ENCODE measurements around the gene HSDL1. TPM values are rescaled to one million over a fixed set of nuclear protein-coding genes. Genes with fewer than 3 reads are reported as not detected.
A peak's percentile ranks its signal among the peaks of the same experiment; 100 is the strongest.

The HSDL1 gene
- total RNA-seq (2014; rRNA removed; shearing (Covaris generic)): 18.2 and 18.6 TPM in 2 replicates

DNA sequence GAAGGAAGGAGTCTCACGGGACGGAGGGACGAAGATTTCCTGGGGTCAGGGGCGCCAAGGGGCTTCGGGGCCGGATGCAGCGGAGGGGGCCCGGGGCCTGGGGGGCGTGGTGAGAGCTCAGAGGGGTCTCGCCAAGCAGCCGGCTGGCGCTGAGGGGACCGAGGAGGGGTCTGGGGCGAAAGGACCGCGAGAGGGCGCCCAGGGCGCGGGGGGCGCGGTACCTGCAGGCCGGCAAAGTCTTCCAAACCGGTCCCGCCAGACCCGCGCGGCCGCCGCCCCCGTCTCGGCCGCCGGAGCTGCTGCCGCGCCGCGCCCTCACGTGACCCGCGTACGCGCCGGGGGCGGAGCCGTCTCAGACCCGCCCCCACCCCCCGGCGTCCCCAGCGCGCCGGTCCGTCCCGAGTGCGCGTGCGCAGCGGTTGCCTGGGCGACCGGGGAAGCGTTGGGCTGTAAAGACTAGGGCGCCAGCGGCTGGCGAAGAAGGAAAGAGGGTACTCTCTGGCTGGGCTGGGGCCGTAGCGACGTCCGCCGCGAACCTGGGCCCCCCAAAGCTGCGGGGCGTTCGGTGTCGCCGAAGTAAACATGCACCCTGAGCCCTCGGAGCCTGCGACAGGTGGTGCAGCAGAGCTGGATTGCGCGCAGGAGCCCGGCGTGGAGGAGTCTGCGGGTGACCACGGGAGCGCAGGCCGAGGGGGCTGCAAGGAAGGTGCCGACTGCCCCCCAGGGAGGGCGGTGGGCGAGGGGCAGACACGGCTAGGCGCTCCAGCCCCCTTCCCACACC lies at the start of gene HSDL1, which contains the start of gene DNAAF1:
TSS of gene HSDL1 (minus strand) at position 319 of the 781 bp plus-strand sequence. CDS start 13,856 bp downstream, outside the sequence.
TSS of gene DNAAF1 (plus strand) at position 450 of the 781 bp plus-strand sequence. CDS start at position 583, 133 bp downstream.
- DNase-seq (ENCODE audit: low read depth): peak; percentile 76

DNA sequence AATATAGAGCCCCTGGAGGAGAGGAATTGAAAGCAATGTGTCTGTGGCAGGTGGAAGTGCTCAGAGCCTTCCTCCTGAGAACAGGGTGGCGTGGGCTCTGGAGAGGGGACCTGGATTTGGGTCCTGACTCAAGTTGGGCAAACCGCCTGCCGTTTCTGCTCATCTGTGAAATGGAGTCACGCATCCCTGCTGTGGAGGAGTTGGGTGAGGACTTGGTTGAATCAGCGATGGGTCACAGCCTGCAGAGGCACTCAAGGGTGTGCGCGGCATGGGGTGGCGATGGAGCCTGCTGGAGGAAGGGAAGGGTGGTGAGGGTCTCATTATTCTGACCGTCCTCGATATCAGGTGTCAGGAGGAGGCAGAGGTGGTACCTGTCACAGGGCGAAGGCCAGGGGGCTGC lies 49.0 kb upstream of the HSDL1 start:
- no peak for DNase-seq (ENCODE audit: low read depth)

DNA sequence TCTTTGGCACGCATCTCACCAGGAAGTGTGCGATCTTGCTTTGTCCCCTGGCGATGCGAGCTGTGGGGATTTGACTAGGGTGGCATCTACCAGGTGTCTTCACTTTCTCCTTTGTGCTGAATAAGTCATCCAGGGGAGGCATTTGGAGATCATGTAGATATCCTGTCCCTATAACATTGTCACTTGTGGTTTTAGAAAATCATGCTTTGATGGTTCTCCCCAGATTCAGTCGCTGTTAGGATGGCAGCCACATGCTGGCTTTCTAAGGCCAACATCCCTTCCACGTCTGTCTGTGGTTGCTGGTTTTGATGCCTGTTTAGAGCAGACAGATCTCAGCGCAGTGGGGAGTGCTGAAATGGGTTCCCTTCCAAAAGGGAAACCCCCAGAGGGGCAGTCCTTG lies 48.5 kb upstream of the HSDL1 start:
- DNase-seq (ENCODE audit: low read depth): no peak

DNA sequence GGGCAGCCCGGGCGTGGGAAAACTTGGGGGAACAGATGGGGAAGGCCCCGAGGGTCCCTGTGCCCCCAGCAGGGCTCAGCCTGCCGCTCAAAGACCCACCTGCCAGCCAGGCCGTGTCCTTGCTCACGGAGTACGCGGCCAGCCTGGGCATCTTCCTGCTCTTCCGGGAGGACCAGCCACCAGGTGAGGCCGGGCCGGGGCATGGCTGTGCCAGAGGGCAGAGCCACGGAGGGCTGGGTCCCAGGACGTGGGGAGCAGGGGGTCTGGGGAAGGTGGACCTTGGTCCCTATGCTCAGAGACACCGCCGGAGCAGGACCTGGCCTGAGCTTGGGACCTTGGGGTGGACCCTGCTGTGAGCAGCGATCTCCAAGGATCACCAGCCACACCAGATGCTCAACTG lies 46.5 kb upstream of the HSDL1 start:
- DNase-seq (ENCODE audit: low read depth): no peak

DNA sequence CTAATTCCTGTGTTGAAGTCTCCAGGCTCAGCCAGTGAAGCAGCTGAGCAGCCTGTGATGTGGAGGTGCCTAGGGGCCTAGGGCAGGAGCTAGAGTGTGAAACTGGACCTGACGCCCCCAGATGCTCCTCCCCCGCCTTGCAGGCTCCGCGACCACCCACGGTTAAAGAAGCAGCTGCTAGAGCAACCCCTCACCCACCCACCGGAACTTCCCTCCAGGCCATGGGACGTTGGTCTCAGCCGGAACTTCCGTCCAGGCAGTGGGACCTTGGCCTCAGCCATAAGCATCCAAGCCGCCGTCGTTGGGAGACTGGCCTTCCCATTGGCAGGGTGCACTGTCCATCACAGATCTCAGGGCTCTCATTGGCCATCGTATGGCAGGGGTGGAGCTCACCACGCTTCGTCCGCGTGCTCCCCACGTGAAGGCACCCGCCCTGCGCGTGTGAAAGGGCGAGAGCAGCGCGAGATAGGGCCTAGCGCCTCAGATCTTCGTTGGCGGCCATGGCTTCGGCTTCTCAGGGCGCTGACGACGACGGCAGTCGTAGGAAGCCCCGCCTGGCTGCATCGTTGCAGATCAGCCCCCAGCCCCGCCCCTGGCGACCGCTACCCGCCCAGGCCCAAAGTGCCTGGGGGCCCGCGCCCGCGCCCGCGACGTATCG lies 45.9 kb upstream of the HSDL1 start, which contains the start of gene ADAD2:
TSS of gene ADAD2 (plus strand) at position 427 of the 658 bp plus-strand sequence. CDS start at position 501, 74 bp downstream.
- DNase-seq (ENCODE audit: low read depth): peak; percentile 20

DNA sequence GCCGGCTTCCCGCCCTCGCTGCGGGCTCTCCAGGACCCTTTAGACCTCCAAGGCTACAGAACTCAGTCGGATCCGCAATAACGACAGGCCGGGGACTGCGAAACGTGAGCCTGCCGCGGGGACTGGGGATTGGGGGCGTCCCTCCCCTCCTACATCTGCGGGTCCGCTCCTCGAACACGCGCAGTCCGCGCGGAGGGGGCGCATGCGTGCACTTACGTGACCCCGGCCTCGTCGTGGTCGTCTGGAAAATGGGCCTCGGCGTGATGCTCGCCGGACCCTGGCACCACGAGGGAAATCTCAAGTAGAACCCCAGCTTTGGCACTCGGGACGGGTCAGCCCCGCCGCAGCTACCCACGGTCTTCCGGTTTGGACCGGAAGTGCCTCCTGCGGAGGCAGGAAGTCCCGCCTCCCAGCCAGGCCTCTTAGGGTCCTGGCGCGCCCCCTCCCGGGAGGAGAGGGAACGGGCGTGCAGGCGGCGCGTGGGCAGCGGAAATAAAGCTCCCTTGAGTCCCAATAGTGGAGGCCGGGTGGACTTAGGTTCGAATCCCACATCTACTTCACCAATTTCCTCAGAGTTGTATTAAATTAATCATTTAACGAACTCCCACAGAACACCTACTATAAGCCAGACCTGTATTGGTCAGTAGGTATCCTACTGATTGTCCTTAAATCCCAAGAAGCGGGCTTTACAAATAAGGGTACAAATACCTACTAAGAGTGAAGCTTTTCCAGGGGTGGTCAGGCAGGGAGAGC lies 41.9 kb upstream of the HSDL1 start, which contains the start of gene TAF1C:
TSS of gene TAF1C (minus strand) at position 373 of the 753 bp plus-strand sequence. CDS start 2,069 bp downstream, outside the sequence.
- DNase-seq (ENCODE audit: low read depth): peak; percentile 89

DNA sequence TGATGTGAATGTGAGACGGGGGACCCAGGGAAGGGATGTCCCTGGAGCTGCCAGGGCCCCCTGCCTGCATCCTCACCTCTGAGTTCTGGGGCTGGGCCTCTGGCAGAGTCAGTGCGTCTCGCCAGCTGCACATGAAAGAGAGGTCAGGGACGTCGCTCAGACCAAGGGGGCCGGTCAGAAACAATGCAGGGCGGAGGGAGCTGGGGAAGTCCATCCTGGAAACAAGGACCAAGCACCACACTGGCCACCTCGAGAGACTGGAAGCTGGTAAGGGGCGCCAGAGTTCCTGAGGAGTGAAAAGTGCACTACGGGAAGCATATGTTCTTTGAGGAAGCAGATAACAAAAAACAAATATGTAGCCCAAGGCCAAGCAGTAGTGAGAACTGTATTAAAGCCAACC lies 39.8 kb upstream of the HSDL1 start:
- DNase-seq (ENCODE audit: low read depth): no peak

DNA sequence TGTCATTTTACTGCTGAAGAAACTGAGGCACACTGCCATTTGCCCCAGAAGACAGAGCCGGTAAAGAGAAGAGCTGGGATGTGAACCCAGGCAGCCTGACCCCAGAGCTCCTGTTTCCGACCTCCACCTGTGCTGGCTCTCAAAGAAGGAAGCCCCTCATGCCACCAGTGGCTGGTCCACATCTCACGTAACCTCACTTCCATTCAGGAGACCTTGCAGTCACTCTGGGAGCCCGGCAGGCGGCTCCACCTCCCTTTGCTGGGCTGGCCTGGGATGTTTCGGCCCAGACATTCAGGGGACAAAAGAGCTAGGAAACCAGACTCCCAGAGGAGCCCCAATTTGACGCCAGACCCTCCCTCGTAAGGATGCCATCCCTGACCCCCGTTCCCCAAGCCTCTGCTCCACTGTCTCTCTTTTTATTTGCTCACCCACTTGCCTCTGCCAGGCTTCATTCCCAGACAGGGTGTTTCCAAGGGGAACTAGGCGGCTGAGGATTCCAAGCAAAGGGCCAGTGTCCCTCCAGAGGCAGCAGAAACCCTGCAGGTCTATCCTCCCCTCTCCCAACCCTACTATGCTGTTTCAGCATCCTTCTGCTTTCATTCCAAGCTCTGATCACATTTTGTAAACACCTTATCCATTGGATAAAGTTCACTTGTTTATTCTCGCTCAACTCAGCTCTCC lies 39.1 kb upstream of the HSDL1 start:
- DNase-seq (ENCODE audit: low read depth): no peak

DNA sequence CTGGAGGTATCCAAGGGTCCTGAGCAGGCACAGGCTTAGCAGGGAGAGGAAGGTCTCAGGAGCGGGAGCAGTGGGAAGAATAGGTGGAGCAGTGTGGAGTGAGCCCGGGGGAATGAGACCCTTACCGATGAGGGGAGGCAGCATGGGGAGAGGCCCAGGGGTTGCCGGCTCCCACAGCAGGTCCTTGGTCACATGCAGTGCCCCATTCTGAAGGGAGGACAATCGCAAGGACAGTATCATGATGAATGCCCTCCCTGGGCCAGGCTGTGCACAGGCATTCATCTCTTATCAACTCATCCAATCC lies 38.5 kb upstream of the HSDL1 start:
- no peak for DNase-seq (ENCODE audit: low read depth)

DNA sequence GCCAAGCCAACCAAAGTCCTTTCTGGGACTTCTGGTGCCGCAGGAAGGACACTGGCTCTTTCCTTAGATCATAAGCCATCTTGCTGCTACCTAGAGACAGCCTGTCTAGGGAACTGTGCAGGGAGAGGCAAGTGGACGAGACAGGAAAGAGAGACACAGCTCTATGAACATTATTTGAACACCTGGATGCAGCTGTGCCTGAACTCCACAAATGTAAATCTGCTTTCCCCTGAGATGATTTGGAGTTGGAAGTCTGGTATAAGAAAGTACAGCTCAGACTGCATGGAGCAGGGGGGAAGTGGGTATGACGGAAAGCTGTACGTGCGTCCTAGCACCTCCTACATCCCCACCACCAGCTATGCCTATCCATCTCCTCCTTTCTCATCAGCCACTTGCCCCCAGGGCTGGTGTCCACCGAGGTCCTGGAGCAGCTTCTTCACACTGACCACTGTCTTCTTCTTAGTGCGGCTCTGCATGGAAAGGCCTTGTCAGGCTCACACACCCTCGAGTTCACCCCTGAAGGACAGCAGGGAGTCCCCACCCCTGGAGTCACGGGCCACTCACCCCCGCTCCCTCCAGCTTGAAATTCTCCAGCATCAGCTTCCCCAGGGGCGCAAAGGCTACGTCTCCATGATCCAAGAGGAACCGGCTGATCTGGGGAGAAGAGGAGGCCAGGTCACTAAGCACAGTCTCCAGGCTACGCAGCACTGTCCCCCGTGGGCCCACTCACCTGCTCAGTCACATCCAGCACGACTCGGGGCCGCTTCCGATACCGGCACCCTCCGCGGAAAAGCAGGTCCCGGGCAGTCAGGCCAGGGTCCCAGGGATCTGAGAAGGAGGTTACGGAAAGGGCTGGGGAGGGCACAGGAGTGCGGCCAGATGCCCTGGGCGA lies 37.9 kb upstream of the HSDL1 start:
- DNase-seq (ENCODE audit: low read depth): no peak

DNA sequence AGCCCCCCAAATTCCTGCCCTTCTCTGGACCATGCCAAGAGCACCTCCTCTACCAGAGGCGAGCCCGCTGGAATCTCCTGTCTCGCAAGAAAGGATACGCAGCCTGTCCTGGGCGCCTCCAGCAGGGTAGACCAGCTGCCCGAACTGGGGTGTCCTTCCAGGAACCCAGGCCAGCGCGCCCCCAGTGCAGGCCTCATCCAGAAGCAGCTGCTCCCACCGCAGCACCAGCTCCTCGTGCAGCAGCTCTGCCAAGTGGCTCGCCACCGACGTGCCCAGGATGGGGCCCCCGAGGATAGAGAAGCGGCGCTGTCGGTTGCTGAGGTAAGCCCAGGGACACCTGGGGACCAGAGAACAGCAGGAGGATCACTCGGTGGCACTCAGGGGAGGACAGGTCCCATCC lies 37.1 kb upstream of the HSDL1 start:
- no peak for DNase-seq (ENCODE audit: low read depth)

DNA sequence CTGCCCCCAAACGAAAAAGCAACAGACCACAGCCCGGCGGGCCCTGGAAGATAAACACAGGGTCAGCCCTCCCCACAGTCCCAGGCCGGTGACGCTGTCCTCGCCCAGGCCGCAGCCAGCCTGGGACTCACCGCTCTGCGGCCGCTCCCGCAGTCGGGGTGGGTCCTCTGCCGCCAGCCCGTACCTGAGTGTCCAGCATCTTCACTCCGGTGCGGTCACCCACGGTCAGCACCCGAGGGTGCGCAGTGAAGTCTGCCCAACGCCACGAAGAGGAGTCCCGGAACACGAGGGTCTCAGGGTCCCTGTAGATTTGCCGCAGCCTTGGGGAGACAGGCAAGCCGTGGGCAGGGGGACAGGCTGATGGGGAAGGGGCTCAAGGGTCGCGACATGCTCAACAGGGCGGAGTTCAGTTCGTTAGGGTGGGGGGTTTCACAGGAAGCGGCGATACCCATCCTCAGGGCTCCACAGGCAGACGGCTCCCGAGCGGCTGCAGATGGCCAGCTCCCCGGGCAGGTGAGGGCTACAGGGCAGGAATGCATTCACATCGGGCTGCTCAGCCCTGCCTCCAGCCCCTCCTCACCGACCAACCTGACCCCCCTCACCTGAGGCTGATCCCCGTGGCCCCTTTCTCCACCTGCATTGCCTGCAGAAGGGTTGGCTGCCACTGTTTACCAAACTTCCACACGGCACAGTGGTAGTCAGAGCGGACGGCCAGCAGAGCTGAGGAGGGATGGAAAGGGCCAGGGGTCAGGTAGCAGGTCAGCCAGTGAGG lies 36.4 kb upstream of the HSDL1 start:
- DNase-seq (ENCODE audit: low read depth): no peak

DNA sequence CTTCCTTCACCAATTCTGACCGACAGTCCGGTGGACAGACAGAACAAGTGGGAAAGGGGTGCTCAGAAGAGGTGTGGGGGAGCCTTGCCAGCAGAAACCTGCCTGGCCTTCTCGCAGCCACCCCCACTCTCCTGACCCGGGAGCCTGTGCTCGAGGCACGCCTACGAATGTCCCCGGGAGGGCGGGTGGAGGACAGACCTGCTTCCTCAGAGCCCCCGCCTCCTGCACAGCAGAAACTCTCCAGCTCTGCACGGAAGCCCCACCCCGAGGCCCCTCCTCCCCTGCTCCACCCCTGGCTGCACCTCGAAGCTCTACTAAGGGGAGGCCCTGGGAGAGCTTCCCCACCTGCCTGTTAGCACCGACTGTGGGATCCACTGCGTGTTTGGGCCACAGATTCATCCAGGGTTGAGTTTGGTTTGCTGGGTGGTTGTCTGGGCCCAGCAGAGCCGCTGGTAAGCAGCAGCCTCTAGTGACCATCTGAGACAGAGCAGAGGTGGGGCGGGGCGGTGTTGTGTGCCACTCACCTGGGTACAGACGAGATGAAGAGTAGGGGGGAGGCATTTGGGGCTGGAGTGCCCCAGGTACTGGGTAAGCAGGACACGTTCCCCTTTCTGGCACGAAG lies 35.7 kb upstream of the HSDL1 start:
- DNase-seq (ENCODE audit: low read depth): no peak

DNA sequence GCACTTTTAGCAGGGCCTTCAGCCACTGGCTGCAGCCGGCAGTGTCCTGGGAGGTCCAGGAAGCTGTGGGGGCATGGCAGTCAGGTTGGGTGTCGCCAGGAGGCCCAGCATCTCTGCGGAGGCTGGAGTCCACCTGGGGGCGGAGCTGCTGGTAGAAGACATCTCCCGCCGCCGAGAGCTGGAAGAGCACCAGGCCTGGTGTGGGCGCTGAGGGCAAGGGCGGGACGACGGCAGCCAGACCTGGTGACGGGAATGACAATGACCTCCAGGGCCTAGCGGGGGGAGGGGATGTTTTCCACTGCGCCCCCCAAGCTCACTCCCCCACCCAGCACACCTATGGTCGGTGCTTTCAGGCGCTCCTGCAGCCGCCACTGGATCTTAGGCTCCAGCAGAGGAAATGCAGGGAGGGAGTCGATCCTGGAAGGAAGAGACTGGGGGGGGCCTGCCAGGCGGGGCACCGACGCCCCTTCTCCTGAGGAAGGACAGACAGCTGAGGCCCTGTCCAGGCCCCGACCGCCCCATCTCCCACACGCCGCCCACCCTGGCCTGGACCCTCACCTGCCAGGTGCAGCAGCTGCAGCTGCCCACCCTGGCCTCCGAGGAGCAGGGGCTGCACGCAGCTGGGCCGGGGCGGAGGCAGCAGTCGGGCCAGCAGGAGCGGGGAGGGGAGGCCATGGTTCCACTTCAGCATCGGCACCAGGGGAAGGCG lies 34.8 kb upstream of the HSDL1 start:
- DNase-seq (ENCODE audit: low read depth): no peak

DNA sequence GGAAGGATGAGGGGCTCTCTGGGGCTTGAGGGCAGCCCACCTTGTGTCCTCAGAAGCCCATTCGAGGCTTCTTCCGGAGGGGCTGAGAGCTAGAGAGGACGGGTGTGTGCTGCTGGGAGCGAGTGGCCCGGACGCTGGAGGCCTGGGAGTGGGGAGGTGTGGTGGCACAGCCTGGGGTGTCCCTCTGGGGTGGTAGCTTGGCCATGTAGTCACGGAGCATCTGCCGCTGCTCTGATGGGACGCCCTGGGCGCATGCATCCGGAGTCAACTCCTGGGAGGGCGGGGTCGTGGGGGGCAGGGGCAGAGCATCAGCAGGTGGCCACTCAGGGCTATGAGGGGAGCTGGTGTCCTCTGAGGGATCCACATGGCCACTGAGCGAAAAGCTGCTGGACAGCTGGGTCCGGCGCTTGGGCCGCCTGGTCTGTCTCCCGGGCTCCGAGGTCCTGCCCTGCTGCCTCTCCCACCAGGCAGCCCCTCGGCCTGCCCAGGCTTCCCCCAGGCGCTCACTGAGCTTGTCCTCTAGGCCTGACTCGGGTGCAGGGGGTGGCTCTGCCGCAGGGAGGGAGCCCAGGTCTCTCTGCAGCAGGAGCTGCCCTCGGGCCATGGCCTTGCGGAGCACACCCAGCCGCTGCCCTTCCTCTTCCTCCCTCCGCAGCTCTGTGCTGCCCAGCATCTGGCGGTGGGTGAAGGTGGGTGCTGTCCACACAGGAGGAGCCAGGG lies 34.1 kb upstream of the HSDL1 start:
- DNase-seq (ENCODE audit: low read depth): no peak

DNA sequence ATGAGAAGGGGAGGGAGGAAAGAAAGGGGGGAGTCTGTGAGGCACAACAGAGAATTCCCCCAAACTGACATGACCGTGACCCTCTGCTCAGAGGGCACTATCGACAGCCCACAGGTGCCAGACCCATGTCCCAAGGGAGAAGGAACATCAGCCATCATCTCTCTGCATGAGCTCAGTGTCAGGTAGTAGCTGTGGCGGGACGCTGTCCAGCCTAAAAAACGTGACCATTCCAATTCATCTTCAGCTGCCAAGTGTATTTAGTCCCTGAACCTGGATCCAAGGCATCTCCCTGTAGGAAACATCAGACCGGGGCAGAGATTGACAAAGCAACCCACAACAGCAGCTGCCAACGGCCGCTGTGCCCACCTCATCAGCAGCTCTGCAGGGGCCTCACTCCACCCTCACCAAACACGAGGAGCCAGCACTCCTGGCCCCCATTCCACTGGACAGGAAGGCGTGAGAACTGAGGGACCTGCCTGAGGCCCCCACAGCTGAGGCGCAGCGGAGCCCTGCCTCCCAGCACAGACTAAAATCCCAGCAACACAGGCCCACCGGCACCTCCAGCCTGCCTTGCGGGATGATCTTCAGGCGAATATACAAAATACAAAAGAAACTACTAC lies 33.3 kb upstream of the HSDL1 start:
- DNase-seq (ENCODE audit: low read depth): no peak

DNA sequence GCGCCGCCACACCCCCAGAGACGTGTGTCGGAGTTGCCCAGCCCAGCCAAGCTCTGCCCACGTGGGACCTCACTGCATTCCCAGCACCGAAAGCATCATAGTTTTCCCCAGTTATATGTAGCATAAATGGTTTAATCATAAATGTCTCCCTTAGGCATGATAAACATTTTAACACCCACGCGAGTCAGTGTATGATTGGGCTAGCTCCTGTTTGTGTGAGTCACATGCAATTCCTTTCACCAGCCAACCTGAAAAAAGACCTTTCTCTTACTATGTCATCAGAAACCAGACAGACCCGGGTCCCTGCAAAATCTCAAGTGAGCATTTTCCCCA lies 32.7 kb upstream of the HSDL1 start:
- no peak for DNase-seq (ENCODE audit: low read depth)

Measured in RPMI7951 (cell line).